Sigmoid colon (tissue), 7 donors: ENCODE data around the gene GEMIN7. TPM values are rescaled to one million over a fixed set of nuclear protein-coding genes. Genes with fewer than 3 reads are reported as not detected.

Experiments used
- DNase-seq: peaks from one replicate; pipeline ENCODE4 v3.0.0-alpha.2; 2019
- H3K27ac ChIP-seq, 4 donors: fragments of 200-600 bp; sonication (generic); one replicate each; pipeline ENCODE4 v1.5.1; 2016 to 2019; ENCODE audit warnings: mild to moderate bottlenecking in 1 of 4
- H3K27me3 ChIP-seq, 3 donors: fragments of 200-600 bp; sonication (generic); one replicate each; pipeline ENCODE4 v1.5.1; 2019; ENCODE audit warnings: mild to moderate bottlenecking in 1 of 3
- H3K36me3 ChIP-seq, 4 donors: fragments of 200-600 bp; sonication (generic); one replicate each; pipeline ENCODE4 v1.5.1; 2016 to 2019
- H3K4me1 ChIP-seq, 4 donors: fragments of 200-600 bp; sonication (generic); one replicate each; pipeline ENCODE4 v1.5.1; 2017 to 2019
- H3K4me3 ChIP-seq, 4 donors: fragments of 200-600 bp; sonication (generic); one replicate each; pipeline ENCODE4 v1.5.1; 2017 to 2019; ENCODE audit warnings: mild to moderate bottlenecking in 2 of 4, moderate library complexity in 1 of 4
- H3K9me3 ChIP-seq, 4 donors: fragments of 200-600 bp in 3 of 4; sonication (generic) in 3 of 4; one replicate each; pipeline versions ENCODE4 v1.5.1 to v1.6.1; 2013 to 2019
- CTCF ChIP-seq, 4 experiments: fragments of 450-650 bp in 3 of 4; fragments of 200-600 bp in 1 of 4; IDR thresholded peaks; one replicate each; pipeline ENCODE4 v1.5.1; 2016 to 2019; ENCODE audit warnings: antibody characterized with exemption in 4 of 4, mild to moderate bottlenecking in 3 of 4, moderate library complexity in 2 of 4
- EP300 ChIP-seq, 4 donors: sonication (generic); formaldehyde crosslinking; IDR thresholded peaks; one replicate each; pipeline ENCODE4 v1.6.1; 2017; ENCODE audit warnings: antibody characterized with exemption in 4 of 4
- POLR2A ChIP-seq, 2 donors: fragments of 450-650 bp; IDR thresholded peaks; one replicate each; pipeline ENCODE4 v1.6.1; 2016; ENCODE audit warnings: antibody characterized with exemption in 2 of 2, mild to moderate bottlenecking in 2 of 2, moderate library complexity in 2 of 2
- POLR2AphosphoS5 ChIP-seq, 4 donors: sonication (generic); formaldehyde crosslinking; IDR thresholded peaks; one replicate each; pipeline ENCODE4 v1.6.1; 2017; ENCODE audit warnings: antibody characterized with exemption in 4 of 4
- WGBS, 2 donors: extraction: QIAGEN DNeasy Blood & Tissue Kit; methylation state at CpG; one replicate each; pipeline ENCODE4 v1.1.7; 2013; 5-methylcytosine and 5-hydroxymethylcytosine counted together
- intact Hi-C: fragments of 100-400 bp; cut with DNase I; formaldehyde crosslinking; loops from one replicate; pipeline ENCODE4 v1.15.1; 2023
- polyA plus RNA-seq, 3 donors: library from polyadenylated mRNA; stranded (reverse); fragments of 200-250 nt; gene quantifications; one replicate each; pipeline ENCODE4 v1.2.3, GENCODE V29; 2013
- total RNA-seq, 4 donors: library from RNA; depleted of rRNA; stranded (reverse); fragments of >200 nt; gene quantifications; one replicate each; pipeline ENCODE4 v1.1.0, GENCODE V29; 2016
- donor health status: healthy with polysubstance abuse.
- donor health status: Bipolar disorder and iron deficiency.
- donor health status: healthy.

GEMIN7 gene
- total and polyA plus RNA-seq, 7 donors: 10.3 to 31.2 (median 18.2) TPM

- TF ChIP-seq CTCF (IDR thresholded peaks at IDR 0.05) (no peak), EP300 (IDR thresholded peaks at IDR 0.05) (no peak), POLR2A (IDR thresholded peaks at IDR 0.05) (no peak), POLR2AphosphoS5 (IDR thresholded peaks at IDR 0.05) (no peak)
- intact Hi-C loops: no loop called here
- WGBS, 2 donors: 62 to 87% methylated on average over 11 of the region's 11 CpGs
- Histone ChIP-seq H3K4me3 (no peak overlapping the region), H3K36me3 (no peaks in the 10 kb centered on the region), H3K4me1 (peaks cover 0 to 12% (median 8%) of the 10 kb centered on the region in 4 donors), H3K9me3 (no peaks in the 10 kb centered on the region), H3K27ac (no peak overlapping the region), H3K27me3 (no peaks in the 10 kb centered on the region)
- DNase-seq: no peak
Observed at GRCh38 chr19:45112111-45112827, 33.2 kb downstream of the GEMIN7 start.

GRCh38 chr19:45113628-45114027, 34.6 kb downstream of the GEMIN7 start:
- no peak overlapping the region for H3K27ac ChIP-seq
- H3K4me3 ChIP-seq: no peak overlapping the region
- no peaks in the 10 kb centered on the region for H3K9me3 ChIP-seq
- DNase-seq: no peak
- no peaks in the 10 kb centered on the region for H3K36me3 ChIP-seq
- H3K27me3 ChIP-seq: no peaks in the 10 kb centered on the region
- intact Hi-C loops: no loop called here
- TF ChIP-seq CTCF (IDR thresholded peaks at IDR 0.05): no peak
- TF ChIP-seq EP300 (IDR thresholded peaks at IDR 0.05): no peak
- no peak for TF ChIP-seq POLR2AphosphoS5 (IDR thresholded peaks at IDR 0.05)
- TF ChIP-seq POLR2A (IDR thresholded peaks at IDR 0.05): no peak
- peaks cover 0 to 24% (median 14%) of the 10 kb centered on the region in 4 donors for H3K4me1 ChIP-seq
- WGBS, 2 donors: 20 to 58% methylated on average over 9 of the region's 9 CpGs

GRCh38 chr19:45114116-45114515, 35.1 kb downstream of the GEMIN7 start:
- WGBS, 2 donors: 46 to 64% methylated on average over 4 of the region's 4 CpGs
- H3K27ac ChIP-seq: no peak overlapping the region
- no peaks in the 10 kb centered on the region for H3K36me3 ChIP-seq
- intact Hi-C loops: no loop called here
- no peaks in the 10 kb centered on the region for H3K9me3 ChIP-seq
- TF ChIP-seq POLR2A (IDR thresholded peaks at IDR 0.05) (no peak), EP300 (IDR thresholded peaks at IDR 0.05) (no peak), POLR2AphosphoS5 (IDR thresholded peaks at IDR 0.05) (no peak), CTCF (IDR thresholded peaks at IDR 0.05) (no peak)
- no peak for DNase-seq
- H3K4me3 ChIP-seq: no peak overlapping the region
- peaks cover 0 to 24% (median 14%) of the 10 kb centered on the region in 4 donors for H3K4me1 ChIP-seq
- H3K27me3 ChIP-seq: no peaks in the 10 kb centered on the region

GRCh38 chr19:45115809-45116615, 37.0 kb downstream of the GEMIN7 start:
- DNase-seq: no peak
- Histone ChIP-seq H3K4me3 (no peak overlapping the region), H3K36me3 (no peaks in the 10 kb centered on the region), H3K4me1 (peaks cover 0 to 24% (median 14%) of the 10 kb centered on the region in 4 donors), H3K27me3 (no peaks in the 10 kb centered on the region), H3K9me3 (no peaks in the 10 kb centered on the region), H3K27ac (no peak overlapping the region)
- 86 to 94% methylated on average over 21 of the region's 21 CpGs for WGBS, 2 donors
- no peak for TF ChIP-seq POLR2AphosphoS5 (IDR thresholded peaks at IDR 0.05)
- no peak for TF ChIP-seq POLR2A (IDR thresholded peaks at IDR 0.05)
- no peak for TF ChIP-seq CTCF (IDR thresholded peaks at IDR 0.05)
- no peak for TF ChIP-seq EP300 (IDR thresholded peaks at IDR 0.05)
- intact Hi-C loops: no loop called here
